GM18520 (cell line): Measurements from ENCODE around the gene PLD2.
A peak's percentile ranks its signal among the peaks of the same experiment; 100 is the strongest.
"Not testable (repeated sequence)": the region's sequence is repeated elsewhere in the genome, so short reads cannot be mapped to it uniquely, and the experiment has no call there.

Source experiments
- ATAC-seq: cut with Tn5 transposase; IDR thresholded peaks from one replicate; pipeline ENCODE4 v1.9.1; 2021; ENCODE audit not compliant: unreplicated experiment

PLD2 gene

DNA sequence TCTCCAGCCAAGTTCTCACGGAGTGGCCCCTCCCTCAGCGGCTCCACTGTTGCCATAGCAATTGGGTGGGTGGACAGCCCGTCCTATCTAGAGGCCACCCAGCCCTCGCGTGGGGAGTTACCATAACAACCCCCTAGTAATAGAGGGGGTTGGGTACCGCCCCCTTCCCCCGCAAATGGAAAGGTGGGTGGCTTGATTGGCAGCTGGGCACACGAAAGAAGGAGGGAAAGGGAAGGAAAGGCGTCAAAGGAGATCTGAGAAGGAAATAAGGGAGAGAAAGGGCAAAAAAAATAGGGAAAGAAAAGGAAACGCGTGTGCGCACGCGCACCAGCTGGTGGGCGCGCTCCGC, 25.9 kb downstream of the PLD2 start:
- ATAC-seq = not testable (repeated sequence)

DNA sequence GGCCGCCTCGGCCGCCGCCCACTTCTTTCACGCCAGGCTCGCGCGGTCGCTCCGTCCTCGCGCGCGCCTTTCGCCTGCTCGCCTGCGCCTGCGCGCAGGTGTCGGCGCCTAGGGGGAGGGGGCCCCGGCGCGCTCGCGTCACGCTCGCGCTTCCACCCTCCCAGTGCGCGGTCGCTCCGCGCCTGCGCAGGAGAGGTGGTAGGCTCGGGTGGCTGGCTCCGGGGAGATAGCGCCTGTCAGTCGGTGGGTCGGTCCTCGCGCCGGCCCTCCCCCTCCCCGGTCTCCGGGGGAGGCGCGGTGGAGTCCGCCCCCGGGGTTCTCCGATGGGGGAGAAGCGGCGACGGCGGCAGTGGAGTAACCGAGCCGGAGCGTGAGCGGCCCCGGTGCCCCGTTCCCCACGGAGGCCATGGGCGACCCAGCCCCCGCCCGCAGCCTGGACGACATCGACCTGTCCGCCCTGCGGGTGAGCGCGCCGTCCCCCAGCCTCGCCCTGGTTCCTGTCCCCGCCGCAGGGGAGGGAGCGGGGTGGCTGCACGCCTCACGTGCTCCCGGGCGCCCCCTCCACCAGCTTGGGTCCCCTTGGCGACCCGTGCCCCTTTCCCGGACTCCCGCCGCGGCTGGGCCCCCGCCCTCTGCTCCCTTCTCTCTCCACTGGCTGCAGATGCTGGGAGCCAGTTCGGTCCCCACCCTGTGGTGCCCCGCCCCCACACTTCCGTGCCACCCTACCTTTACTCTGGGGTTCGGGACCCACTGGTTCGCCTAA, 26.4 kb downstream of the PLD2 start, which contains the start of gene MINK1:
Gene MINK1 (plus strand): TSS at position 163 of the 763 bp plus-strand sequence. CDS start 244 bp downstream, at position 407.
- peak; percentile 87 for ATAC-seq

DNA sequence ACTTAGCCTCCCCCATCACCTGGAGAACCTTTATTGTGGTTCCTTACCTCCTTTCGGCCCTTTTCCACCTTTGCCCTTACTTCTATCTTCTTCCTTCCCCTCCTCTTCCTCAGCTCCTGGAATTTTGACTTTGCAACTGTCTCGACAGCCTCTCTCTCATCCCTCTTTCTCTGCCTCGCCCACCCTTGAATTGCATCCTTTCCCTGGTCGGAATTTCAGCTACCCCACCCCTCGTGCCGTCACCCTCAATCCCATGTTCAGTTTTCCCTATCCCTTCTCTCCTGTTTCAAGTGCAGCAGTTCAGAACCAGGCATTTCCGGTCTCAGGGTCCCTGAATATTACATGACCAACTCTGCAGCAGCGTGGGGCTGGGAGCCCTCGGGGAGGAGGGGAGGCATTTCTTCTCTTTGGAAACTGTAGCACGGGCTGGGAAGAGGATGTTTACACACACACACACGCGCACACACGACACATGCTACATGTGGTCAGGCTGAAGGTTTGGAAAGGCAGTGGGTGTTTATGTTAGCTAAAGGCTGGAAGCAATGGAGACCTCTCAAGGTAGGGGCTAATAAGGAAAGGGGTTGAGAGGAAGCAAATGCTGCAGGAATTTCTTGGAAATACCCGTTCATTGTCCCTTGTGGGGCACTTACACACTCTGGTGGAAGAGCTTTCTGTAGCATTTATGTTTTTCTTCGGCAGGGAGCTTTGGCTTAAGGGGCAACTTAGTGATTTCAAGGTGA, 27.2 kb downstream of the PLD2 start:
- no peak for ATAC-seq

DNA sequence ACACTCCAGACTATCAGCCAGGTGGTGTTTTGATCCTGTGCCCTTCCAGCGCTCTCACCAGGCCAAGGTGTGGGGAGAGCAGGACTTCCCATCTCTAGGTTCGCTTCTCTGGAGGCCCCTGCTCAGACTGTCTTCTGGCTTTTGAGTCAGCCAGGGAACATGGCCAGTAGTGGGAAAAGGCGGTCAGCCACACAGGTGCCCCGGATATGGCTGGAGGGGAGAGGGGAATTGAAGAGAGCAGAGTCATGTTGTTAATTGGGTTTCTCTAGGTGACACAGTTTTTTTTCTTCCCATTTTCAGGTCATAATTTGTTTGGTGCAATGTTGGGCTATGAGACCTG, 27.7 kb downstream of the PLD2 start:
- no peak for ATAC-seq

DNA sequence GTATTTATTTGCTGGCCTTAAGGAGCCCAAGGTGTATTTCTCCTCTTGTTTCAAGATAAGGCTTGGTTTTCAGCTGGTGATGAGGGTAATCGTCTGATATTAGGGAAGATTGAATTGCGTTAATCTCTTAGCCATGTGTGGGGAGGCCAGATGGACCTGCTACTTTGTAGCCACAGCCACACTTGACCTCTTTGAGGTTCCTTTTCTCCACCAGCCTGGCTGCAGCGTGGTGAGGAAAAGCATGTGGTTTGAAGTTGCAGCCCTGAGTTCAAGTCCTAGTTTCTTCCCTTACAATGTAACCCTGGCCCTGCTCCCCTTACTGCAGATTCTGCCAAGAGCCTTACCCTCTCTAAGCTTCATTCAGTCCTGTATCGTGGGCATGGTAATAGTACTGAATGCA, 29.3 kb downstream of the PLD2 start:
- ATAC-seq = no peak

DNA sequence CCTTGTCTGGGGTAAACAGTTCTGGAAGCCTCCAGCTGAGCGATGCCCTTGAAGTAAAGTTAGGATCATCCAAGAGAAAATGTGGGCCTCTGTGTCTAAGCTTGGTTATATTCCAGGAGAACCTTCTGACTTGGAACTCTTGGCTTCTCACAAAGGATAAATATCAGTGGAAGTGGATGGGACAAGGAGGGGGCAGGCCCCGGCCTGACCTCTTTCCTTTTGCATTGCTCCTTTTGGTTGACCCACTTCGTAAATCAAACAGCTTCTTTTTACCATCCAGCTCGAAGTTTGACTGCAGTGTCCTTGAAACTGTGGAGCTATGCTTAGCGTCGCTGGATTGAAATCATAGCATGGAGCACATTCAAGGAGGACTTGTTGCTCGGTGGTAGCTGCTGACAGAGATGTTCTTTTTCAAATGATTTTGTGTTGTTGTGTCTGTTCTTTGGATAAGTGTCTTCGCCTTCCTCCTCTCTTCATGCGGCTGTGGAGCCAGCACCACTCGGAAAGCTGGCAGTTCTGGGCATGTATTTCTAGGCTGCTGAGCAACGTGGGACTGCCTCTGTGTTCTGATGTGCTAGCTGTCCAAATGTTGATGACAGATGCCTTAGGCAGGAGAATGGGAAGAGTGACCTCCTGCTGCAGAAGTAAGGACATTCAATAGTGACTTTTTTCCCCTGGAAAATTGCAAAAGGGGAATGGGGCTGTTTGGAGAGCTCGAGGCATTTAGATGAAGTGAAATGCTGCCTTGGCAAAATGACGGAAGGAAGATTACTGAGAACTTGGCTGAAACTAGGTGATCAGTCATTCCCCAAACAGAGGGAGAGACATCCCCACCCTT, 30.7 kb downstream of the PLD2 start:
- no peak for ATAC-seq

DNA sequence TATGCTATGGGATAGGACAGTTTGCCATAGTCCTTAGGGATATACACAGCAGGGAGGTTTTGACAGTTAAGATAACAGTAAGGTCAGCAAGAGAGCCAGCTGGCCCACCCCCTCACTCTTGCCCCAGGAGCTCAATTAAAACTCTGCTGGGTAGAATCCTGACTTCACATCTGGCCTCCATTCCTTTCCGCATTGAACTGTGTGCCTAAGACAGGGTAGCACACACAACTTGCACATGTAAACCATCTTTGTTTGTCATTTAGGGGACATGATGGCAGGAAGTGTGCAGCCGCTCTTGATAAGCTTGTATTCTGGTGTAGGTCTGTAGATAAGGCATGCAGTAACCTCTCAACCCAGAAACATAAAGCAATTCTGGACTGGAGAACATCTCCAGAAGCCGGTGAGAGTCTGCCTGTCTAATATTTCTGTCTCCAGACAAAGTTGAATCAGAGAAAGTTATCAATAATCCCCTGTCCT, 31.4 kb downstream of the PLD2 start:
- no peak for ATAC-seq

DNA sequence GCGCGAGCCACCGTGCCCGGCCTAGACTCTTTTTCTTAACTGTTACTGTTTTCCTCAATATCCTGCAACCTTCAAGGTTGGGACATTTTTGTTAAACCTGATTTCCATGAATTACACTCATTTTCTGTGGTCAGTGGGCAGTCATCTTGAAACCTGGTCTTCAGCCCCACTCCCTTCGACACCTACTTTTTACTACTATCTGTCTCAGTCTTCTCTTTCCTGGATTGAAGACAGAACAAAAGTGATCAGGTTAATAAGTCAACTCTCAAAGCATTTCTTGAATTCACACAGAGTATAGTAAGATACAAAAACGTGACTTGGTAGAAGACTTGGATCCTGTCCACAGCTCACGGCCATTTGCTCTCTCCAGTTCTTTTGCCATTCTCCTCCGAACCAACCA, 32.3 kb downstream of the PLD2 start:
- no peak for ATAC-seq

DNA sequence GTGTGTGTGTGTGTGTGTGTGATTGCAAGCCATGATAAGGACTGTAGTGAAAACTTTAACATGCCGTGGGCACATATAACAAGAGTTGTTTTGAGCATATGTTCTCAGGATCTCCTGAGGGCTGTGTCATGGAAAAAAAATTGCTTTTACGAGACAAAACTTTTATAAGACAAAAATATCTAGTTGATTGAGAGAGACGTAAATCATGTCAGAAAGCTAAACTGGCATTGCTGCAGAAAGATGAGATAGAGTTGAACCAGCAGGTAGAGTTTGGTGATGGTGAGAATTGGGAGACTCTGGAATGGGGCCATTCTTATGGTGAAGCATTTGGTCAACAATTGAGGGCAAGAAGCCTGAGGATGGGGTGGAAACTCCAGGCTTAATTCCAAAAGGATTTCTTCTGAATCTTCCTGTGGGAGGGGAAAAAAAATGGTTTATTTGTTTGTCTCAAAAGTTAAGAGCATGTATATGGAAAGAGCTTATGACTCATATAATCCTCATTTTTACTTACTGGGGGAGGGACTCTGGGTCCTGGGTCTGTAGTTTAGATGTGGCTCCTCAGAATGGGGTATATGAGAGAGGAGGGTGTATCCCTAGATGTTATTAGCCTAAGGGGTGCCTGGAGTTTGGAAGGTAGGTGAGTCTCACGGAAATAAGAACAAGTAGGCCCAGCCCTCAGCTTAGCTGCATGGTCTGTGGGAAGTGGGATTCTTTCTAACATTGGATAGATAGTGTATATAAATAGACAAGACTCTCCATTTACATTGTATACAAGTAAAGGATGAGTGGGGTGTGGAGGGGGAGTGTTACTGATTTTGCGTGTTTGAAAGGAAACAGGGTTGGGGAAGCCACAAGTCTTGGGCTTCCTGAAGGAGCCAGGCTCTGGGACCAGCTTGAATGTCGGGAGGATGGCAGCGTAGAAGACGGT, 33.3 kb downstream of the PLD2 start:
- ATAC-seq = no peak

DNA sequence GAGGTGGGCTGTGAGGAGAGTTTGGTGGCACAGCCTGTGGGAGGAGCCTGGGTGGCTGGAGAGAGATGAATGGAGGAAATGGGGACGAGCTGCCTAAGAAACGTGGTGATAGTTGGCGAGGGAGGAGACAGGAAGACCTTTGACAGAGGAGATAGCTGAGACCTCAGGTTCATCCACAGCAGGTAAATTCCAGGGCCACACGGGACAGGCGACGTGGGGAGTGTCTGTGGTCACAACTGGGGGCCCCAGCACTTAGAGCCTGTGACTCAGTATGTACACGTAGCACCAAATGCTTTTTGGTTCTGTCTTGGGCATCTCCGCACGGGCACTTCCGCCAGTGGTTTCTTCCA, 33.9 kb downstream of the PLD2 start:
- no peak for ATAC-seq

DNA sequence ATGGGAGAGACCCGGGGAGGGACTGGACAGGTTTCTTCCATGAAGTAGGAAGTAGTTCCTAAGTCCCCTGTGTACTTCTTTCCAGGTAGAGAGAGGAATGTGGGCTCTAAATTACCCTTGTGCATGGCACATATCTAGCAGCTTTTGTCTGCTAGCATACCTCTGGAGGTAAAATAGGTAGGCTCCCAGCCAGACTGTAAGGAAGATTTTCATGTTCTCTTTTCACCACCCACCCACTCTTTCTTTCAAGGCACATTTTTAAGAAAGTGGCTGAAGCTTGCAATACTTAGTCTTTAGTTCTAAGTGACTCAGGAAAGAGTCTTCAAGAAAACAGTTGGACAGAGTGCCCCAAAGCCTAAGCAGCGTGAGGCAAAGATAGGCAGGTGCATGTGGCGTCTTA, 35.4 kb downstream of the PLD2 start:
- no peak for ATAC-seq

DNA sequence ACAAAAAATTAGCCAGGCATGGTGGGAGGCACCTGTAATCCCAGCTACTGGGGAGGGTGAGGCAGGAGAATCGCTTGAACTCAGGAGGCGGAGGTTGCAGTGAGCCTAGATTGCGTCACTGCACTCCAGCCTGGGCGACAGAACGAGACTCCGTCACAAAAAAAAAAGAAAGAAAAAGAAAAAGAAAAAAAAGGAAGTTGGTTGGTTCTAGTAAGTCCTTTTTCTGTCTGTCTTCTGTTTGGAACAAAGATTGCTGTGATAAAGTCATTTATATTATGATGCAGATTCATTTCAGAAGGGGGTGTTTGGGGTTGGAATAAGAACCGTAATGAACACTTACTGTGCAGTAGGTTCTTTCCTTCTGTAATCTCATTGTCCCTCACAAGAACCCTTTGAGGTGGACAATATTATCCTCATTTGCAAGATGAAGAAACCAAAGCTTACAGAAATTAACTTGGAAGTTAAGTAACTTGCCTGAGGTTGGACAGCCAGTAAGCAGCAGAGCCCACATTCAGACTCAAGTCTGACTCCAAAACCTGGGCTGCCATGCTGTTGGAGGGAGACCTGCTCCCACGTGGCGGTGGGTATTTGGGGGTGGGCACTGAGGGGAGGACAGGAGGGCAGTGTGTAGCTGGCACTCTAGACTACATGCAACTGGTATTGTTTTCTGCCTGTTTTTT, 36.5 kb downstream of the PLD2 start:
- ATAC-seq = no peak

DNA sequence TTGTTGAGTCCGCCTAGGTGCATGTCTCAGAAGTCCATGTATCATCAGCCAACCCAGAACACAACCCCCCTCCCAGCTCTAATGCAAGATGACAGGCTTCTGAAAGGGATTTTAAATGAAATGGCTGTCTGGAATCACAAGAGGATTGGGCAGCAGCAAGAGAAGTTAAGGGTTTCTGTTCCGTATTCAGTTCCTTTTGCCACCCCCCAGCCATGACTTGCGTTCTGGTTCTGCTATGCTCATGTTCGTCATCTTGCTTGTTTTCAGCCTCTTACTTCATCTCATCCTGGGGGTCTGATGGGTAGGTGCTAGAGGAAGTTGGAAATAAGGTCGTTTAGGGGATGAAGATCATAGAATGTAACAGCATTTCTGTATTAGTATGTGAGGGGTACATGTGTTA, 38.2 kb downstream of the PLD2 start:
- ATAC-seq = no peak

DNA sequence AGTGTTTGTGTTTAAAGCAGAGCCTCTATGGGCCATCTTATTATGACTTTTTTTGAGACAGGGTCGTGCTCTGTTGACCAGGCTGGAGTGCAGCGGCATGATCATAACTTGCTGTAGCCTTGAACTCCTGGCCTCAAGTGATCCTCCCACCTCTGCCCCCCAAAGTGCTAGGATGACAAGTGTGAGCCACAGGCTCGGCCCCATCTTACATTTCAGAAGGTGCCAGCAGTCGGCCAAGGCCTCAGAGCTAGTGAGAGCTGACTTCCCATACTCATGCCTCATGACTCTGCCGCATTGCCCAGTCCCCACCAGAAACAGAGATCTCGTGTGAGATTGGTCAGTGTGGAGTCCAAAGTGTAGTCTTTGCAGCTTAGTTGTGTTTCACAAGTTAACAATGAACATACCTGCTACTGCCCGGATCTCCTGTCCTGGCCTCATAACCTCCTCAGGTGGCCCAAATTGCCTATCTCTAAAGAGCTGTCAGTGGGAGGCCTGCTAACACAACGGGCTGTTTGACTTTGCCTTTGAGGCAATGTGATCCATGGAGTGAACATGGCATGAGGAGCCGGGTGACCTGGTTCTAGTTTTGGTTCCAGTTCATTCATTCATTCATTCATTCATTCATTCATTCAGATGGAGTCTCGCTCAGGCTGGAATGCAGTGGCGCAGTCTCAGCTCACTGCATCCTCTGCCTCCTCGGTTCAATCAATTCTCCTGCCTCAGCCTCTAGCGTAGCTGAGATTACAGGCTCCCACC, 39.9 kb downstream of the PLD2 start:
- no peak for ATAC-seq

DNA sequence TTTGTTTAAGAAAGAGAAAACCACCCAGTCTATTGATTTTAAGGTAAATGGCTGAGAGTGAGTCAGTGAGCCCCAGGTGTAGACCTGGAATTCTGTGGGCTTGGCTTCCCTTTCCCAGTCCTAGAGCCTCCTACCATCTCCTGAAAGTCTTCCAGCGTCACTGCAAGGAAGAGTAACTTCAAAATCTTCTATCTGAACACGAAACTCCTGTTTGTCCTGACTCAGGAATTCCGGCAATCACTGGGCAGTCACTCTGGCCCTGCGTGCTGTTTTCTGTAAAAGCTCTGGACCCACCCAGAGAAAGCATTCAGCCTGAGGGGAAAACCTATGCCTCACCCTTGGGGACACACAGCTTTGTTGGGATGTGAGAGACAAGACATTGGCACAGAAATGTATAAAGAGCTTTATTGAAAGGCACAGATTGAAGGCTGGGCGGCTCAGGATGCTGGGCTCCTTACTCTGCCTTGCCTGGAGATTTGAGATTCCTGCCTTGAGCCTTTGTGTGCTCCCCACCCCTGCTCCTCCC, 42.1 kb downstream of the PLD2 start:
- ATAC-seq = no peak

DNA sequence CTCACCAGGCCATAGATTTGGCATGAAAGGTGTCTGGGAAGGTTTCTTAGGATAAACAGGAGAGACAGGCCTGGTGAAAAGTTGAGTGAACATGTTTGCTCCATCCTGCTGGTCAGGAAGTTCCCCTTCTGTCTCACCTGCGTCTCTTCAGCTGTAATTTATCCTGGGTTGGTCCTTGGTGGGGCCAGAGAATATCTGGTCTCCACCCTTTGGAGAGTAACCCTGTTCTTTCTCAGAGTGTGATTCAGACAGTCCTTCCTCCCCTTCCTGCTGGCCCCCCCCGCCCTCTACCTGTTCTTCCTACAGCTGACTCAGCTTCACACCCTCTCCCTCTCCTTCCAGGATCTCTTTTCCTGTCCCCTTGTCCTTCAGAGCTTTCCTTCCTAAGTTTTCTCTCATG, 43.3 kb downstream of the PLD2 start:
- no peak for ATAC-seq

DNA sequence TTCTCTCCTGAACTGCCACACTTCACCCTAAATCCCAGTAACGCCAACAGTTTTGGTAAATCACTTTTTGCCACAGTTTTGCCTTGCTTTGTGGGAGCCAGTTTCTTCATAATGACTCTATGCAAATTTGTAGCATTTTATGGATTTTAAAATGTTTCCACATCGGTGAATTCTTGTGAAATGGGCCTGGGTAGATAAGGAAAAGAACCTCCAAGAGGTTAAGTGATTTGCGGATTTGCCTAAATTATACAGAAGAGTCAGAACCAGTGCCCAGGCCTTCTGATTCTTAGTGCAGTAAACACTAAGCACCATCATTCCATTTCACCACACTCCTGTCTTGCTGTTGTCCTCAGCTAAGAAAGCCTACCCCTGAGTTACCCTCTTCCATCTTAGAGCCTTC, 44.1 kb downstream of the PLD2 start:
- no peak for ATAC-seq

DNA sequence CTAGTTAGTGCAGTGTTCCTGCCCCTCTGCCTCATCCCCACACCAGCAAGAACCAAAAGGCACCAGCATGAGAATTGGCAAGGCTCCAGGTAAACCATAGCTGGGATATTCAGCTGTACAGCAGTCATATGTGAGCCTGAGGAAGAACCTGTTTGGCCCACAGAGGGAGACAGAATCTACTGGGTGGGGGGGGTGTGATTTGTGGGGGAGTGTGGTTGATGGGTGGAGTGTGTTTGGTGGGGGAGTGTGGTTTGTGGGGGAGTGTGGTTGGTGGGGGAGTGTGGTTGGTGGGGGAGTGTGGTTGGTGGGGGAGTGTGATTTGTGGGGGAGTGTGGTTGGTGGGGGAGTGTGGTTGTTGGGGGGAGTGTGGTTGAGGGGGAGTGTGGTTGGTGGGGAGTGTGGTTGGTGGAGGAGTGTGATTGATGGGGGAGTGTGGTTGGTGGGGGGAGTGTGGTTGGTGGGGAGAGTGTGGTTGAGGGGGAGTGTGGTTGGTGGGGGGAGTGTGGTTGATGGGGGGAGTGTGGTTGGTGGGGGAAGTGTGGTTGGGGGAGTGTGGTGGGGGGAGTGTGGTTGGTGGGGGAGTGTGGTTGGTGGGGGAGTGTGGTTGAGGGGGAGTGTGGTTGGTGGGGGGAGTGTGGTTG, 45.7 kb downstream of the PLD2 start:
- ATAC-seq = no peak

DNA sequence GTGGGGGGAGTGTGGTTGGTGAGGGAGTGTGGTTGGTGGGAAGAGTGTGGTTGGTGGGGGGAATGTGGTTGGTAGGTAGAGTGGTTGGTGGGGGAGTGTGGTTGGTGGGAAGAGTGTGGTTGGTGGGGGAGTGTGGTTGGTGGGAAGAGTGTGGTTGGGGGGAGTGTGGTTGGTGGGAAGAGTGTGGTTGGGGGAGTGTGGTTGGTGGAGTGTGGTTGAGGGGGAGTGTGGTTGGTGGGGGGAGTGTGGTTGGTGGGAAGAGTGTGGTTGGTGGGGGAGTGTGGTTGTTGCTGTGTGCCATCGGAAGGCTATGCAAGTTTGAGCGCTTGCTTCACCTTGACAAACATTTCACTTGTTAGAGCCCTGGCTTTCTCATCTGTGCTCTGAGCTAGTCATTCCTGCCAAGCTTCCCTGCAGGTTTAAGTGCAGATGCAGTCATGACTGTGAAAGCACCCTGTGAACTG, 46.3 kb downstream of the PLD2 start:
- ATAC-seq = no peak
